Fibroblast of skin of left biceps (primary cell): ENCODE results near the gene EMC8.
"Not testable (repeated sequence)": the region's sequence is repeated elsewhere in the genome, so short reads cannot be mapped to it uniquely, and the experiment has no call there.

Experiments
- DNase-seq, 2 experiments: peaks; one replicate each; pipeline ENCODE4 v3.0.0-alpha.2; 2013; ENCODE audit warnings: low read depth in 2 of 2

Gene EMC8

DNA sequence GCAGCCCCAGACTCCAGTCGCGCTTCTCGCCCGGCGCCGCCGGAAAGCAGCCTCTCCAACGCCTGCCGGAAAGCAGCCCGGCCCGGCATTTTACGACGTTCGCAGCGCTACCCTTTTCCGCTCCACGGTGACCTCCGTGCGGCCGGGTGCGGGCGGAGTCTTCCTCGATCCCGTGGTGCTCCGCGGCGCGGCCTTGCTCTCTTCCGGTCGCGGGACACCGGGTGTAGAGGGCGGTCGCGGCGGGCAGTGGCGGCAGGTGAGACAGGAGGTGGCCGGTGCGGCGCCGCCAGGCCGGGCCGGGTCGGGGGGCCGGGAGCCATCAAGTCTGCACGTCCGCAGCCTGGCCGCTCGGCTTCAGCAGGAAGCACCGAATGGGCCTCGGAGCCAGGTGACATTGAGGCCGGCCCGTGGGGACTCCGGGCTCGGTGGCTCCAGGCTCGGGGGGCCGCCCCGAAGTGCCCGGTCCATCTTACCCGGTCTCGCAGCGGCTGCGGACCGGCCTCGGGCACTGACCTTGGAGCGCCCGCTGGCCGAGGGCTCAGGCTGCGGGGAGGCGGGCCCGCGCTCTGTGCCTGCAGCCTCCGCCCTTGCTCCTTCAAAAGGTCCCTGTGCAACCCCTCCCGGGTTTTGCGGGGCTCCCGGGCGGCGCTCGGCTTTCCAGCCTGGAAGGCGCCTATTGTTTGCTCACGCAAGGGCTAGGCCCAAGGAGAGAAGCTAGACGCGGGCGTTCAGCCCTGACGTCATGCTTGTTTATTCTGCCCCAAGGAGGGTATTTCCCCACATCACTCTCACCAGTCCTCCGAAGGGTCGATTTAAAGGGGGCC, at the start of gene EMC8, which contains the start of gene COX4I1:
Gene EMC8 (minus strand): TSS at position 48 of the 824 bp plus-strand sequence. CDS start 249 bp downstream, outside the sequence.
Gene COX4I1 (plus strand): TSS at position 199 of the 824 bp plus-strand sequence. CDS start 1,511 bp downstream, outside the sequence.
- DNase-seq: peak; percentile 69 to 76

DNA sequence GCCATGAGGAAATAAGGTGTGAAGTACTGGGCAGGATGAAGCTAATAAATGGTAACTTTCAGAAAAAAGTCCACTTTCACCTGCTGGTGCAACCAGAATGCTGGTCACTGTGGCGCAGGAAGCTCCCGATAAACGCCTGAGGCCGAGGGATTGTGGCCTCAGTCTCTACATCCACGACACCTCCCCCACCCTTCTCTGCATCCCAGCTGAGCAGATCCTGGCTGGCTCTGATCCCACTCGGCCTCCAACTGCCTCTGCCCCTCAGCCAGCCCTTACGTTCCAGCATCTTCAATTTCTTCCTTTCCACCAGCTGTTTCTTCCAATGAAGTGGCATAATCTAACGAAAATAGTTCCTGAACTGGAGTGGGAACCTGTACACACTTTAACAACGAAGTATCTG, 49.6 kb upstream of the EMC8 start:
- DNase-seq: no peak

DNA sequence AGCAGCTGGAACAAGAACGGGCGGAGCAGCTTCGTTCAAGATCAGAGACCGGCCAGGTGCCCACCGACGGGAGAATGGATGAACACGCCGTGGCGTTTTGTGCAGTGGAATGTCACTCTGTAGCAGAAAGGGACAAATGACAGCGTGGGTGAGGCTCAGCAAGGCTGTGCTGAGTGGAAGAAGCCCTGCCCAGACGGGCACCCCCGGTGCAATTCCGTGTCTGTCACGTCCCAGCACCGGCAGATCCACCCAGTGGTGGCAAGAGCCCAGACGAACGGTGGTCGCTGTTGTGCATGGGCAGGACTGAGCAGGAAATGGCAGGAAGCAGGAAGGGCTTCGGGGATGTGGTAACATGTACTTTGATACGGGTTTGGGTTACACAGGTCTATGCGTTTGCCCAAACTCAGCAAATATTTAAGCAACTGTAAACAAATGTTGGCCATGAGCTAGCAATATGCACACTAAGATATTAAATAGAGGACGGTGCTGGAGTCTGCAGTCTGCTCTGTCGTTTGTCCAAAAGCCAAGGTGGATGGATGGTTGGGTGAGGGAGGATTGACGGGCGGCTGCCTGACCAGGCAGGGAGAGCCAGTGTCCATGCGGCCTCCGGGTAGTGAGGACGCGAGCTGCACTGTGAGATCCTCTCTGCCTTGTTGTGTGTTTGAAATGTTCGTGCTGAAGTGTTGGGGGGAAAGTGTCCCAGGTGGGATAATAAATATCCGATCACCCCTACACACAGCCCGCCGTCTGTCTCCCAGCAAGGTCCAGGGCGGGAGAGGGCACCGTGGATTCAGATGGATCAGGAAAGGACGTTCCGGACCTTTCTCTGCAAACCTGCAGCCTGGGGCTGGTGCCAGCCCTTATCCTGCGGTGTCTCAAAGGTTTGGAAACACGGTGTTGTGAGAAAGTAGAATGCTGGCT, 48.6 kb upstream of the EMC8 start:
- DNase-seq: no peak

DNA sequence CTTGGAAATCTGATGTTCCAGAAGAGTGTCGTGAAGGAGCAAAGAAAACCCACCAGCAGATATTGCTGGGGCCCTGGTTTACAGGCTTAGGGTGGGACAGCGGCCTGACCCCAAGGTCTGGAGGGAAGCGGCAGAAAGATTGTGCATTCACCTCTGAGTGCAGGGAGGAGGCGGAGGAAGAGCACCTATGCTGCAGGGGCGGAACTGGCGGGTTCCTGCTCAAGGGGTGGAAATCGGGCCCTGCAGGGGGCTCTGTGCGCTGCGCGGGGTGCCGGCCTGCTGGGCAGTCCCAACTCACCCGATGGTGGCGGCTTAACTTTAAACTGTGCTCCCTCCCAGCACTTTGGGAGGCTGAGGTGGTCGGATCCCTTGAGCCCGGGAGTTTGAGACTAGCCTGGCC, 47.7 kb upstream of the EMC8 start:
- no peak for DNase-seq

DNA sequence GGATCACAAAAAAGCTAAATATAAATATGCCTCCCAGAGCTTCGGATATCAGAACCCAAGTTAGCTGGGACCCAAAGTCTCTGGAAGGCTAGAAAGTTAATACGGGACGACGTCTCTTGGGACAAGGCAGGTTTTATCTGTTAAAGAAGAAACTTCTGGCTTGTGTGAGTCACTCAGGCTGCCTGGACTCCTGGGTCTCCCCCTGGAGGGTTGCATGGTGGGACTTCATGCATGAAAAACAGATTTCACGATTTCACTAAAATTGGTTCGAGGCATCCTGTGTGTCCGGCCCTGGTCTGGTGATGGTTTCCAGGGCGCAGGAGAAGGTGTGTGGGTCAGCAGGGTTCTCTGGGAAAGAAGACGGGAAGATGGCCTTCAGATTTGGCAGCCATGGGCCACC, 47.1 kb upstream of the EMC8 start:
- no peak for DNase-seq

DNA sequence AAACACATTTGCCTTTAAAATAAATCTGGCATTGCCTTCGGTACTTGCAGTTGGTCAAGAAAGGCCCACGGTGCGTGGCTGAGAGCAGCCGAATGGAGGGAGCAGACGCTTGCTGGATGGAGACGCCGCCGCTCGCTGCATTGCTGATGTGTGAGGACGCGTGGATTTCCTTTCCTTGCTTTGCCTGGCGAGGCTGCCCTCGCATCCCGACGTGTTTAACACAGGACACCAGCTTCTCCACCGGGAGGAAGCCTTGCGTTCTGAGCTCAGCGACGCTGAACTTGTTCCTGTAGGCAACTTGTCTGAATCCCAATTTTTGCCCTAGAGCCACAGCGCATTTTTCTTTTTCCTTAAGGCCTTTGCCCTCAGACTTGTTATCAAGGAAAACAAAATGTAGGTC, 45.9 kb upstream of the EMC8 start:
- DNase-seq: no peak

DNA sequence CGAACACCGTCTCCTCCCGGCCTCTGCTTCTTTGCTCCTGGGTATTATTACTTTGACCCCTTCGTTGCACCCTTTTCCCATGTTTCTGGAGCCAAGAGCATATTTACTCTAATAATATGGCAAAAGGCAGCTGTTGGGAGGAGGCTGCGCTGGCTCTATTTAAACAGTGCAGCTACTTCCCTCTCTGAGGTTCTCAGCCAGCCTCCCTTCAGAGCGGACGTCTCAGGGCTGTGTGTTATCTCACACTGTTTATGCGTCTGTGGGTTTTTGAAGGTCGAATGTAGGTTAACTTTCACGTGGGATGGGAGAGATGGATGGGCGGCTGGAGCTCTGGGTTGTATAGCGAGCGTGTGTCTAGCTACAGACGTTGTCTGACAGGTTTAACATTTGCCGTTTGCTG, 45.4 kb upstream of the EMC8 start:
- no peak for DNase-seq

DNA sequence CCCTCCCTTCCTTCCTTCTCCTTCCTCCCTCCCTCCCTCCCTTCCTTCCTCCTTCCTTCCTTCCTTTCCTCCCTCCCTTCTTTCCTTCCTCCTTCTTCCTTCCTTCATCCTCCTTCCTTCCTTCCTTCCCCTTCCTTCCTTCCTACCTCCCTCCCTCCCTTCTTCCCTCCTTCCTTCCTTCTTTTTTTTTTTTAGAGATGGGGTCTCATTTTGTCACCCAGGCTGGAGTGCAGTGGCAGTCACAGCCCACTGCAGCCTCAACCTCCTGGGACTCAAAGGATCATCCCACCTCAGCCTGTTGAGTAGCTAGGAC, 44.8 kb upstream of the EMC8 start:
- DNase-seq: no peak

DNA sequence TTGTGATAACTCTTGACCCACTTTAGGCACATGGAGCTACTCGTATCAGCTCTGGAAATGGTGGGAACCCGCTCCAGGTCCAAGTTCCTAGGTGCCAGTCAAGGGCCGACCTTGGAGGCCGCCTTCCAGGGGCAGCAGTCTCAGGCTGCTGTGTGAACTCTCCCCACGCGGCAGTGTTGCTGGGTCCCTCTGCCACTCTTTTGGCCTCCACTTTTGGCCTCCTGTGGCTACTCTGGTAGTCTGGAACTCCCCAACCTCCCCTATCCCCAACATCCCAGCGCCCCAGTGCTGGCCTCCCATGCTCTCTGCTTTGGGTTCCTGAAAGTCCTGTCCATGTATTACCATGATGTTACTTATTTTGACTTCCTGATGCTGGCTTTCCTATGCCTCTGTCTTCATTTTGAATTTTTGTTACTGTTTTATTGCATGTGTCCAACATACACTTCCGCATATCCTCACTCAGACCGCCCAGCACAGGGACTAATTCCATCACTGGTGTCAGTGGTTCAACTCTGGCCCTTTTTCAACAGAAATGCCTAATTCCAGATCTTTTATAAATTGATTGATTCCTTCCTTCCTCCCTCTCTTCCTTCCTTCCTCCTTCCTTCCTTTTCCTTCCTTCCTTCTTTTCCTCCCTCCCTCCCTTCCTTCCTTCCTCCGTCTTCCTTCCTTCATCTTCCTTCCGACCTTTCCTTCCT, 44.3 kb upstream of the EMC8 start:
- no peak for DNase-seq

DNA sequence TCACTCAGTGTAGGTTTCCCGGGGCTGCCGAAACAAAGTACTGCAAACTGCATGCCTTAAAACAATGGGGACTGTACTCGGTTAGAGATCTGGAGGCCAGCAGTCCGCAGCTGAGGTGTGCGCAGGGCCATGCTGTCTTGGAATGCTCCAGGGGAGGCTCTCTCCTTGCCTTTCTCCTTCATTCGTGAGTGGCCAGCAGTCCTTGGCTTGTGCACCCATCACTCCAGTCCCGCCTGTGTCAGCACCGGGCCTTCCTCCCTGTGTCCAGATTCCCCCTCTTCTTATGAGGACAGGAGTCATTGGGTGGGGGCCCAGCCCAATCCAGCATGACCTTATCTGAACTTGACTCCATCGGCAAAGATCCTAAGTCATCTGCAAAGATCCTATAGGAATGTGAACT, 43.5 kb upstream of the EMC8 start:
- DNase-seq: no peak

DNA sequence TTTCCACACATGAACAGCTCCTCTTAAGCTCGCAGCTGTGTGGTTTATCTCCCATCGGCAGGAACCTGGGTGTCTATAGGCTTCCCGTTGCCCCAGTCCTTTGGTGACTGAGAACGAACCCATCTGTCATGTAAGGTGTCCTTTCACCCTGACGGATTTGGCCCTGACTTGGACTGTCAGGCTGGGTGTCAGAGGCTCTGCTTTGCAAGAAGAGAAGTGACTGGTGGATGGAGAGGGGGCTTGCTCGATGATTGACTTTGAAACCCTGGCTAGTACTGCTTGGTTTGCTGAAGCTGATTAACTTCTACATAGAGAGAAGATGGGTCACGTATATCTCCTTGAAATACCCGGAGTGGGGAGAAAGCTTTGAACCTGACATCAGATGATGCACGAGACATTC, 43.1 kb upstream of the EMC8 start:
- no peak for DNase-seq

DNA sequence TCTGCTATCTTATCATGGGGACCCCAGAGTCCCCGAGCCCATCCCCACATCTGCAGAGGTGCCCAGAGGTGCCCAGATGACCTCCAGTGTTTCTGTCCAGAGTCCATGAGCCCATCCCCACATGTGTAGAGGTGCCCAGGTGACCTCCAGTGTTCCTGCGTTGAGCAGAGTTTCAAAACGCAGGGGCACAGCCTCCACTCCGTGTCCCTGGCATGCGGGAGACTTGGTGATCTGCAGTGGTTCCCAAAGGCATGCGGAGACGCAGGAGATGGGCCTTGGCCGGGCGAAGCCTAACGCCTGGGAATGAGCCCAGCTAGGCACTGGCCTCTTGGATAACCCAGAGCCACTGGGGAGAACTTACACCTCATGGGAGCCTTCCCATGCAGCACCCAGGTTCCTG, 41.5 kb upstream of the EMC8 start:
- no peak for DNase-seq

DNA sequence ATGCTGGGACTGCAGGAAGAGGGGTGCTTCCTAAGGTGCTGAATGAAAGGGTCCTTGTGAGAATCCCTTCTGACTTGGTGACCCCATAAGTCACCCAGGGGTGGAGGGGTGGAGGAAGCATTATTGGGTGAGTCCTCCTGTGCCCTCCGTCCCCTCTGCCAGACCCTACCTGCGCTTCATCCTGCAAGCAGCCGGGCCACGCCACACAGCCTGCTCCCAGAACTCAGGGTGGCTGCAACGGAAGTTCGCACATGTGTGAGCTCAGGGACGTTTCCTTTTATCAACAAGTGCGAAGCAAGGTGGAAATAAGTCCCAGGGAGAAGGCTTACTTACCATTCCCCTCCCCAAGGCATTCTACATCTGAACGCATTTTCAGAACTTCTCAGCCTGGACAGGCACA, 41.1 kb upstream of the EMC8 start:
- DNase-seq: no peak

DNA sequence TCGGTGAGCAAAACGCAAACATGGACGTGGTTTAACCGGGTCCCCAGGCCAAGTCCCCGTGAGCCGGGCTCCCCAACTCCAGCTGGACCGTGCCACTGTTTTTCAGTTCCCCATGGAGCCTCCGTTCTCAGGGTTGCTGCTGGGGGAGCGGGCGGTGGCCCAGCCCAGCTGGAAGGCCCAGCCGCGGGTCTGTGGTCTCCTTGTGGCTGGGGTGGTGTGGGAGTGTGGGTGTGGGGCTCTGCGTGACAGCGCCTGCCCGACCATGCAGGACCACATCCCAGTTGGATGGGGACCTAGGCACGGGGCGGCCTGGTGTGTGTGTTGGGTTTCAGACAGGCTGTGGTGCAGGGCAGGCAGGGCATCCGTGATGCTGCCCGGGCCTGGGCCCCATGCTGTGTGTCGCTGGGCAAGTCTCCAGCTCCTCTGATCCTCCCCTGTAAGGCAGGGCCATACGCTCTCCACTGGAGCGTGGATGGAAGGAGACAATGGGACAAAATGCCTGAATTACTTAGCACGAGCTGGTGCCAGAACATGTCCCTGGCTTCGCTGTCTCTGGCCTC, 40.4 kb upstream of the EMC8 start:
- DNase-seq: no peak

DNA sequence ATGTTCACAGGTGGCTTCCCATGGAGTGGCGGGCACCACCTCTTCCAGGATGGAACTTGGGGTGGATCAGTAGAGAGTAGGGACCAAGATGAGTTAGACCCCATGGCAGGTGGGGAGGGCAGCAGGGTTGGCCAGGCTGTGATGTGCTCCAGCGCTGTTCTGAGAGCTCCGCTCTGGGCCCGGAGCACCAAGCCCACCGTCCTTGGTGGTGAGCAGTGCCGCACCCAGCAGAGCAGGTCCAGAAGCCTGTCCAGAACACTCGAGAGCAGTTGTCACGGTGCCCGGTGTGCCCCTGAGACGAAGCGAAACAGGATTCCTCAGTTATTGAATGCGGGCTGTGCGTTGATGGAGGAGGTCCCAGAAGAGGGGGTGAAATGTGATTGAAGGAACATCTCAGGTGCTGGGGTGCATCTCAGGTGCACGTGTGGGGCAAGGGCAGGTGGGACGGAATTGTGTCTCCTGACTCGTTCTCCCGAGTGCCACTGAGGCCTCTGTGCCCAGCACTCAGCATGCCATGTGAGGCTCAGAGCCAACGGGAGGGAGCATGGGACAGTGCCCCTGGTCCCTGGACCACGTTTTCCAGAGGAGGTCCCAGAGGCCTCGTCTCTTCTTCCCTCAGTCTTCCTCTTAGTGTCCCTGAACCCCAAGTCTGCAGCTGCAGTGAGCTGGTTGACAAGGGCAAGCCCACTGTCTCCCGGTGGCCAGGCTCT, 39.7 kb upstream of the EMC8 start:
- DNase-seq: no peak

DNA sequence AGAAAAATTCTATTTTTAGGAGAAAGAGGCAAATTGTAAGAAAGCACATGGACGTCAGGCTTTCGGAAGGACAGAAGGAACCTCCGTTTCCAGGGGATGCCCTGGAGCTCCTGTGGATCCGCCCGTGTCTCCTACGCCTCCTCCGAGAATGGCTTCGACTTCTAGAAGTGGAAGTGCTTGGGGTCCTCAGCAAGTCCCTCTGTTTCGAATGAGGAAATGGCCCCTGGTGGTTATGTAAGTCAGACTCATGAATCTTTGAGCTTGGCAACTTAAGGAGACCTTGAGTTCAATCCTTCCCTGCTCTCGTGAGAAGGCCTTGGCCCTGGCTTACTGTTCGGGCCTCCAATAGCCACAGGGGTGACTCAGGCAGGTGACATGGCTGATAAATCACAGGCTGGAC, 39.0 kb upstream of the EMC8 start:
- DNase-seq: no peak

DNA sequence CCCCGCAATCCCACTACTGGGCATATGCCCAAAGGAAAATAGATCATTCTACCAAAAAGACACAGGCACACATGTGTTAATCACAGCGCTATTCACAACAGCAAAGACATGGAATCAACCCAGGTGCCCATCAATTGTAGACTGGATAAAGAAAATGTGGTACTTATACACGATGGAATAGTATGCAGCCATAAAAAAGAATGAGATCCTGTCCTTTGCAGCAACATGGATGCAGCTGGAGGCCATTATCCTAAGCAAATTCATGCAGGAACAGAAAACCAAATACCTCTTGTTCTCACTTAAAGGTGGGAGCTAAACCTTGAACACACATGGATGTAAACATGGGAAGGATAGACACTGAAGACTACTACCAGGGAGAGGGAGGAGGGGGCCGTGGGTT, 38.3 kb upstream of the EMC8 start:
- DNase-seq: not testable (repeated sequence)

DNA sequence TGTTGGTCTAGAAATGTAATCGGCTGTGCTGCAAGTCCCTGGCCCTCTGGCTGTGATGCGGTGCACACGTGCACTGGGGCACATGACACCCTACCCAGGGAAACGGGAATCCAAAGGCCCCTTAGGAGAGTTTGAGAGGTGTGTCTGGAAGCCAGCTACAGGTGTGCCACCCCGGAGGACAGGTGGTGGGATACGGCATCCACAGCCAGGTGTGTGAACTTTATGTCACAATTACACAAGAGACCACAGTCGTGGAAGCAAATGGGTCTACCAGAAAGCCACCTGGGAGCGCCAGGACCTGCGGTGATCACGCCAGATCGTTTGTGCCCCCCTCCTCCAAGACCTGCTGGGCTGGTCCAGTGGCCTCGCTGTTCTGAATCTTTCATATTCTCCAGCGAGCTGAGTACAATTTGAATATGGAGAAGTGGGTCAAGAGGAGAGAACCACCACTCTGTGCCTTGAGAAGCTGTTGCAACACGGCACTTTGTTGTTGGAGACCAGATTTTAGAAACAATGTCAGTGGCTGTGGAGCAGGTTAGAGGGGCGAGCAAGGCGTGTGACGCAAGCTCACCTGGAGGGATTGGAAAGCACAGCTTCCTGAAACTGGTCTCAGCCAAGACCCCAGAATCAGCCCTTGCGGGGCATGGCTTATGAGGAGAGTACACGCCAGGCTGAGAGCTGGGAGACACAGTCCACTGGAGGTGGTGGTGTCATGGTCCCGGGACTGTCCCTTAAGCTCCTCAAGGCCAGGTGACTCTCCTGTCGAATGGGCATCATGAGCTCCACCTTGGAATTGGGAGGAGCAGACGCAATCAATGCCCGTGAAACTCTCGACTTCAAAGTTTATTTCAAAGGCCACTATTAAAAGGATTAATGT, 37.6 kb upstream of the EMC8 start:
- no peak for DNase-seq

DNA sequence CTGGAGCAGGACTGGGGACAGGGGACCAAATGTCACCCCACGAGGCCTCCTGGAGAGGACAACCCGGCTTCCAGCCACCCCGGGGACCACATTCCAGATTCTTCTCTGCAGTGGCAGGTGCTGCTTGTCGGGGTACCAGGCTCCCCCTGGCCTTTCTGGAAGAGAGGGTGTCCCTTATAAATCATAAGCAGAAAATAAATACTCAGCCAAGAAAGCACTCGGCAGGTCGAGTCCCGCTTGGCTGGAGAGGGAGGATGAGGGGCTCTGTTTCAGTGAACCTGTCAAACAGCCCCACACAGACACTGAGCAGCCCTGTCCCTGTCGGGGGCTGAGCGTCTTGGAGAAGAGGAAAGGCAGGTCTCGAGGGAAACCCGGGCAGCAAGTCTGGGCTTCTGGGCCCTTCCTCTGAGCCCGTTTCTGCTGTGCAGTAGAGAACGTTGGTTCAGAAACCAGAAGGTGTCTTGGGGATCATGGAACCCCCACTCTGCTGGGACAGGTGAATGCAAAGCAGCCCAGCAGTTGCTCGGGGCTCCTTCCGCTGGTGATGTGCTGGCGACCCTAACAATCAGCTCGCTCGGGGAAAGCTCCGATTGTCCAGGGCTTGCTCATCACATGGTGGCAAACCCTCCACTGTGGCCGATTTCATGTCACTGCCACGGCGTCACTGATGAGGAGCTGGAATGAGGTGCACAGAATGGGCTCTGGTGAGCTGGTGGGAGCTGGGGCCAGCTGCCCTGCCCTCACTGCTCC, 36.8 kb upstream of the EMC8 start:
- no peak for DNase-seq
